RWPE2 (cell line): ENCODE measurements around the gene USP17L18.
"Not testable (repeated sequence)": the region's sequence is repeated elsewhere in the genome, so short reads cannot be mapped to it uniquely, and the experiment has no call there.

Source experiments
- ATAC-seq: fragments of 200-7000 bp; cut with Tn5 transposase; 3 replicates; pipeline ENCODE4 v1.9.1; 2021; ENCODE audit warnings: low read depth
- DNase-seq: peaks from one replicate; pipeline ENCODE4 v3.0.0-alpha.2; 2020; ENCODE audit warnings: low spot score
- H3K27ac ChIP-seq: fragments of 450-650 bp; 2 replicates; pipeline ENCODE4 v1.5.1; 2017; ENCODE audit warnings: mild to moderate bottlenecking; ENCODE audit not compliant: poor library complexity, severe bottlenecking
- H3K27me3 ChIP-seq: fragments of 250-450 bp; sonication (Bioruptor Pico); 2 replicates; pipeline ENCODE4 v1.5.1; 2021; ENCODE audit warnings: mild to moderate bottlenecking, moderate library complexity; ENCODE audit not compliant: insufficient read depth, poor library complexity, severe bottlenecking
- H3K36me3 ChIP-seq: fragments of 250-450 bp; sonication (Bioruptor Pico); 2 replicates; pipeline ENCODE4 v1.5.1; 2020; ENCODE audit warnings: low read depth, mild to moderate bottlenecking, moderate library complexity
- H3K4me1 ChIP-seq: fragments of 250-450 bp; sonication (Bioruptor Pico); 2 replicates; pipeline ENCODE4 v1.5.1; 2021; ENCODE audit warnings: mild to moderate bottlenecking, moderate library complexity; ENCODE audit not compliant: insufficient read depth, poor library complexity, severe bottlenecking
- H3K4me3 ChIP-seq: fragments of 250-450 bp; sonication (Bioruptor Pico); 2 replicates; pipeline ENCODE4 v1.5.1; 2021; ENCODE audit warnings: mild to moderate bottlenecking, moderate library complexity; ENCODE audit not compliant: severe bottlenecking
- H3K9me3 ChIP-seq: fragments of 250-450 bp; sonication (Bioruptor Pico); 2 replicates; pipeline ENCODE4 v1.5.1; 2021; ENCODE audit warnings: mild to moderate bottlenecking, moderate library complexity; ENCODE audit not compliant: severe bottlenecking

USP17L18 gene, protein sequence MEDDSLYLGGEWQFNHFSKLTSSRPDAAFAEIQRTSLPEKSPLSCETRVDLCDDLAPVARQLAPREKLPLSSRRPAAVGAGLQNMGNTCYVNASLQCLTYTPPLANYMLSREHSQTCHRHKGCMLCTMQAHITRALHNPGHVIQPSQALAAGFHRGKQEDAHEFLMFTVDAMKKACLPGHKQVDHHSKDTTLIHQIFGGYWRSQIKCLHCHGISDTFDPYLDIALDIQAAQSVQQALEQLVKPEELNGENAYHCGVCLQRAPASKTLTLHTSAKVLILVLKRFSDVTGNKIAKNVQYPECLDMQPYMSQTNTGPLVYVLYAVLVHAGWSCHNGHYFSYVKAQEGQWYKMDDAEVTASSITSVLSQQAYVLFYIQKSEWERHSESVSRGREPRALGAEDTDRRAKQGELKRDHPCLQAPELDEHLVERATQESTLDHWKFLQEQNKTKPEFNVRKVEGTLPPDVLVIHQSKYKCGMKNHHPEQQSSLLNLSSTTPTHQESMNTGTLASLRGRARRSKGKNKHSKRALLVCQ

DNA sequence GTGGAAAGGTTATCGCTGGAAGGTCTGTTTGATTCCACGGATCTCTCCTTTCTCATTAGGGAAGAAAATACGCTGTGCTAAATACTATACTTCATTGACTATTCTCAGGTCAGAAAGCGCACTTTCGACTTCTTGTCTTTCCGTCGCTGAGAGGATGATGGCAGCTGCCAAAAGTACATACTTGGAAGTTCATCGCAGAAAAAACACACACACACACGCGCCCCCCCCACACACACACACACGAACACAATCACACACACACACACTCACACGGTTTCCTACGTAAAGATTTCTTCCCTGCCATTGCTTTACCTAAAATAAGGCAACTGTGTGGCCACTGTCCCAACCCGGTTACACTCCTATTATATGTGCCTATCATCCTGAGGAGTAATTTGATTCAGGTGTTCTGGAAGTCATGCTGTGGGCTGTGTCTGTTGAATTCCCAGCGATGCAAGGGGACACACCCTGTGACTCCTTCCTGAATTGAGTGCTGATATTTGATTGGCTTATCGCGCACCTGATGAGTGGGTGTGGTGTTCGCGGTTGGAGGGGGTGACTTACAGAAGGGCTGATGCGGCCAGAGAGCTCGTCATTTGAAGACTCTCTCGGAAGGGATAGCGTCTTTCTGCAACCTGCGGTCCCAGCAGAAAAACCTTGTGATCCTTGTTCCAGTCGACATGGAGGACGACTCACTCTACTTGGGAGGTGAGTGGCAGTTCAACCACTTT lies at the start of gene USP17L18:
Gene USP17L18, plus strand, starts transcription at position 678 of the 728 bp plus-strand sequence. Its CDS starts 0 bp downstream, at position 678.
- H3K27ac ChIP-seq, H3K4me1 ChIP-seq, H3K27me3 ChIP-seq, H3K4me3 ChIP-seq, ATAC-seq, H3K9me3 ChIP-seq, H3K36me3 ChIP-seq: not testable (repeated sequence)
- peak; percentile 10 for DNase-seq

DNA sequence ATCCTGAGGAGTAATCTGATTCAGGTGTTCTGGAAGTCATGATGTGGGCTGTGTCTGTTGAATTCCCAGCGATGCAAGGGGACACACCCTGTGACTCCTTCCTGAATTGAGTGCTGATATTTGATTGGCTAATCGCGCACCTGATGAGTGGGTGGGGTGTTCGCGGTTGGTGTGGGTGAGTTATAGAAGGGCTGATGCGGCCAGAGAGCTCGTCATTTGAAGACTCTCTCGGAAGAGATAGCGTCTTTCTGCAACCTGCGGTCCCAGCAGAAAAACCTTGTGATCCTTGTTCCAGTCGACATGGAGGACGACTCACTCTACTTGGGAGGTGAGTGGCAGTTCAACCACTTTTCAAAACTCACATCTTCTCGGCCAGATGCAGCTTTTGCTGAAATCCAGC lies 38.1 kb upstream of the USP17L18 start, which contains the start of gene USP17L10:
Gene USP17L10, plus strand, starts transcription at position 301 of the 400 bp plus-strand sequence. Its CDS starts 0 bp downstream, at position 301.
- not testable (repeated sequence) for H3K27ac ChIP-seq, H3K4me3 ChIP-seq, ATAC-seq, H3K9me3 ChIP-seq, H3K36me3 ChIP-seq, H3K27me3 ChIP-seq, DNase-seq, H3K4me1 ChIP-seq

DNA sequence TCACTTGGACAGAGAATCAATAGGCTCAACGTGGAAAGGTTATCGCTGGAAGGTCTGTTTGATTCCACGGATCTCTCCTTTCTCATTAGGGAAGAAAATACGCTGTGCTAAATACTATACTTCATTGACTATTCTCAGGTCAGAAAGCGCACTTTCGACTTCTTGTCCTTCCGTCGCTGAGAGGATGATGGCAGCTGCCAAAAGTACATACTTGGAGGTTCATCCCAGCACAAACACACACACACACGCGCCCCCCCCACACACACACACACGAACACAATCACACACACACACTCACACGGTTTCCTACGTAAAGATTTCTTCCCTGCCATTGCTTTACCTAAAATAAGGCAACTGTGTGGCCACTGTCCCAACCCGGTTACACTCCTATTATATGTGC lies 33.7 kb upstream of the USP17L18 start:
- not testable (repeated sequence) for ATAC-seq, H3K4me3 ChIP-seq, H3K27me3 ChIP-seq, H3K9me3 ChIP-seq, H3K4me1 ChIP-seq, H3K27ac ChIP-seq, H3K36me3 ChIP-seq
- peak; percentile 56 for DNase-seq

DNA sequence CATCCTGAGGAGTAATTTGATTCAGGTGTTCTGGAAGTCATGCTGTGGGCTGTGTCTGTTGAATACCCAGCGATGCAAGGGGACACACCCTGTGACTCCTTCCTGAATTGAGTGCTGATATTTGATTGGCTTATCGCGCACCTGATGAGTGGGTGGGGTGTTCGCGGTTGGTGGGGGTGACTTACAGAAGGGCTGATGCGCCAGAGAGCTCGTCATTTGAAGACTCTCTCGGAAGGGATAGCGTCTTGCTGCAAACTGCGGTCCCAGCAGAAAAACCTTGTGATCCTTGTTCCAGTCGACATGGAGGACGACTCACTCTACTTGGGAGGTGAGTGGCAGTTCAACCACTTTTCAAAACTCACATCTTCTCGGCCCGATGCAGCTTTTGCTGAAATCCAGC lies 33.3 kb upstream of the USP17L18 start, which contains the start of gene USP17L11:
Gene USP17L11, plus strand, starts transcription at position 301 of the 400 bp plus-strand sequence. Its CDS starts 0 bp downstream, at position 301.
- ATAC-seq, H3K9me3 ChIP-seq, H3K4me3 ChIP-seq, H3K4me1 ChIP-seq, H3K27ac ChIP-seq, DNase-seq, H3K36me3 ChIP-seq, H3K27me3 ChIP-seq: not testable (repeated sequence)

DNA sequence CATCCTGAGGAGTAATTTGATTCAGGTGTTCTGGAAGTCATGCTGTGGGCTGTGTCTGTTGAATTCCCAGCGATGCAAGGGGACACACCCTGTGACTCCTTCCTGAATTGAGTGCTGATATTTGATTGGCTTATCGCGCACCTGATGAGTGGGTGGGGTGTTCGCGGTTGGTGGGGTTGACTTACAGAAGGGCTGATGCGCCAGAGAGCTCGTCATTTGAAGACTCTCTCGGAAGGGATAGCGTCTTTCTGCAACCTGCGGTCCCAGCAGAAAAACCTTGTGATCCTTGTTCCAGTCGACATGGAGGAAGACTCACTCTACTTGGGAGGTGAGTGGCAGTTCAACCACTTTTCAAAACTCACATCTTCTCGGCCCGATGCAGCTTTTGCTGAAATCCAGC lies 28.6 kb upstream of the USP17L18 start, which contains the start of gene USP17L12:
Gene USP17L12, plus strand, starts transcription at position 301 of the 400 bp plus-strand sequence. Its CDS starts 0 bp downstream, at position 301.
- not testable (repeated sequence) for ATAC-seq, H3K4me1 ChIP-seq, DNase-seq, H3K27ac ChIP-seq, H3K36me3 ChIP-seq, H3K27me3 ChIP-seq, H3K4me3 ChIP-seq, H3K9me3 ChIP-seq

DNA sequence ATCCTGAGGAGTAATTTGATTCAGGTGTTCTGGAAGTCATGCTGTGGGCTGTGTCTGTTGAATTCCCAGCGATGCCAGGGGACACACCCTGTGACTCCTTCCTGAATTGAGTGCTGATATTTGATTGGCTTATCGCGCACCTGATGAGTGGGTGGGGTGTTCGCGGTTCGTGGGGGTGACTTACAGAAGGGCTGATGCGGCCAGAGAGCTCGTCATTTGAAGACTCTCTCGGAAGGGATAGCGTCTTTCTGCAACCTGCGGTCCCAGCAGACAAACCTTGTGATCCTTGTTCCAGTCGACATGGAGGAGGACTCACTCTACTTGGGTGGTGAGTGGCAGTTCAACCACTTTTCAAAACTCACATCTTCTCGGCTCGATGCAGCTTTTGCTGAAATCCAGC lies 23.8 kb upstream of the USP17L18 start, which contains the start of gene USP17L13:
Gene USP17L13, plus strand, starts transcription at position 301 of the 400 bp plus-strand sequence. Its CDS starts 0 bp downstream, at position 301.
- not testable (repeated sequence) for H3K4me1 ChIP-seq, H3K9me3 ChIP-seq, ATAC-seq, H3K4me3 ChIP-seq, H3K36me3 ChIP-seq, H3K27me3 ChIP-seq, DNase-seq, H3K27ac ChIP-seq

DNA sequence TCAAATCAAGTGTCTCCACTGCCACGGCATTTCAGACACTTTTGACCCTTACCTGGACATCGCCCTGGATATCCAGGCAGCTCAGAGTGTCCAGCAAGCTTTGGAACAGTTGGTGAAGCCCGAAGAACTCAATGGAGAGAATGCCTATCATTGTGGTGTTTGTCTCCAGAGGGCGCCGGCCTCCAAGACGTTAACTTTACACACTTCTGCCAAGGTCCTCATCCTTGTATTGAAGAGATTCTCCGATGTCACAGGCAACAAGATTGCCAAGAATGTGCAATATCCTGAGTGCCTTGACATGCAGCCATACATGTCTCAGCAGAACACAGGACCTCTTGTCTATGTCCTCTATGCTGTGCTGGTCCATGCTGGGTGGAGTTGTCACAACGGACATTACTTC lies 18.2 kb upstream of the USP17L18 start:
- not testable (repeated sequence) for H3K27me3 ChIP-seq, H3K9me3 ChIP-seq, ATAC-seq, H3K4me3 ChIP-seq, DNase-seq, H3K36me3 ChIP-seq, H3K4me1 ChIP-seq, H3K27ac ChIP-seq

DNA sequence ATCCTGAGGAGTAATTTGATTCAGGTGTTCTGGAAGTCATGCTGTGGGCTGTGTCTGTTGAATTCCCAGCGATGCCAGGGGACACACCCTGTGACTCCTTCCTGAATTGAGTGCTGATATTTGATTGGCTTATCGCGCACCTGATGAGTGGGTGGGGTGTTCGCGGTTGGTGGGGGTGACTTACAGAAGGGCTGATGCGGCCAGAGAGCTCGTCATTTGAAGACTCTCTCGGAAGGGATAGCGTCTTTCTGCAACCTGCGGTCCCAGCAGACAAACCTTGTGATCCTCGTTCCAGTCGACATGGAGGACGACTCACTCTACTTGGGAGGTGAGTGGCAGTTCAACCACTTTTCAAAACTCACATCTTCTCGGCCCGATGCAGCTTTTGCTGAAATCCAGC lies 14.3 kb upstream of the USP17L18 start, which contains the start of gene USP17L15:
Gene USP17L15, plus strand, starts transcription at position 301 of the 400 bp plus-strand sequence. Its CDS starts 0 bp downstream, at position 301.
- not testable (repeated sequence) for DNase-seq, H3K9me3 ChIP-seq, H3K4me1 ChIP-seq, ATAC-seq, H3K27me3 ChIP-seq, H3K27ac ChIP-seq, H3K36me3 ChIP-seq, H3K4me3 ChIP-seq

DNA sequence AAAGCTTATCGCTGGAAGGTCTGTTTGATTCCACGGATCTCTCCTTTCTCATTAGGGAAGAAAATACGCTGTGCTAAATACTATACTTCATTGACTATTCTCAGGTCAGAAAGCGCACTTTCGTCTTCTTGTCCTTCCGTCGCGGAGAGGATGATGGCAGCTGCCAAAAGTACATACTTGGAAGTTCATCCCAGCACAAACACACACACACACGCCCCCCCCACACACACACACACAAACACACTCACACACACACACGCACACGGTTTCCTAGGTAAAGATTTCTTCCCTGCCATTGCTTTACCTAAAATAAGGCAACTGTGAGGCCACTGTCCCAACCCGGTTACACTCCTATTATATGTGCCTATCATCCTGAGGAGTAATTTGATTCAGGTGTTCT lies 10.0 kb upstream of the USP17L18 start:
- DNase-seq, result peak; percentile 87
- H3K4me3 ChIP-seq, H3K27me3 ChIP-seq, H3K36me3 ChIP-seq, H3K4me1 ChIP-seq, H3K27ac ChIP-seq, H3K9me3 ChIP-seq, ATAC-seq: not testable (repeated sequence)

DNA sequence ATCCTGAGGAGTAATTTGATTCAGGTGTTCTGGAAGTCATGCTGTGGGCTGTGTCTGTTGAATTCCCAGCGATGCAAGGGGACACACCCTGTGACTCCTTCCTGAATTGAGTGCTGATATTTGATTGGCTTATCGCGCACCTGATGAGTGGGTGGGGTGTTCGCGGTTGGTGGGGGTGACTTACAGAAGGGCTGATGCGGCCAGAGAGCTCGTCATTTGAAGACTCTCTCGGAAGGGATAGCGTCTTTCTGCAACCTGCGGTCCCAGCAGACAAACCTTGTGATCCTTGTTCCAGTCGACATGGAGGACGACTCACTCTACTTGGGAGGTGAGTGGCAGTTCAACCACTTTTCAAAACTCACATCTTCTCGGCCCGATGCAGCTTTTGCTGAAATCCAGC lies 4.9 kb upstream of the USP17L18 start, which contains the start of gene USP17L17:
Gene USP17L17, plus strand, starts transcription at position 301 of the 400 bp plus-strand sequence. Its CDS starts 0 bp downstream, at position 301.
- H3K4me3 ChIP-seq, H3K4me1 ChIP-seq, ATAC-seq, DNase-seq, H3K36me3 ChIP-seq, H3K9me3 ChIP-seq, H3K27ac ChIP-seq, H3K27me3 ChIP-seq: not testable (repeated sequence)

DNA sequence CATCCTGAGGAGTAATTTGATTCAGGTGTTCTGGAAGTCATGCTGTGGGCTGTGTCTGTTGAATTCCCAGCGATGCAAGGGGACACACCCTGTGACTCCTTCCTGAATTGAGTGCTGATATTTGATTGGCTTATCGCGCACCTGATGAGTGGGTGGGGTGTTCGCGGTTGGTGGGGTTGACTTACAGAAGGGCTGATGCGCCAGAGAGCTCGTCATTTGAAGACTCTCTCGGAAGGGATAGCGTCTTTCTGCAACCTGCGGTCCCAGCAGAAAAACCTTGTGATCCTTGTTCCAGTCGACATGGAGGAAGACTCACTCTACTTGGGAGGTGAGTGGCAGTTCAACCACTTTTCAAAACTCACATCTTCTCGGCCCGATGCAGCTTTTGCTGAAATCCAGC lies 4.6 kb downstream of the USP17L18 start, which contains the start of gene USP17L19:
Gene USP17L19, plus strand, starts transcription at position 301 of the 400 bp plus-strand sequence. Its CDS starts 0 bp downstream, at position 301.
- H3K4me1 ChIP-seq, DNase-seq, H3K27ac ChIP-seq, H3K4me3 ChIP-seq, H3K27me3 ChIP-seq, ATAC-seq, H3K9me3 ChIP-seq, H3K36me3 ChIP-seq: not testable (repeated sequence)
